ENCODE data around the gene MYCBPAP. TPM values are rescaled to one million over a fixed set of nuclear protein-coding genes. Genes with fewer than 3 reads are reported as not detected.

The MYCBPAP gene
- total RNA-seq, 1 experiment from 2014 or later = 1.1 TPM

DNA sequence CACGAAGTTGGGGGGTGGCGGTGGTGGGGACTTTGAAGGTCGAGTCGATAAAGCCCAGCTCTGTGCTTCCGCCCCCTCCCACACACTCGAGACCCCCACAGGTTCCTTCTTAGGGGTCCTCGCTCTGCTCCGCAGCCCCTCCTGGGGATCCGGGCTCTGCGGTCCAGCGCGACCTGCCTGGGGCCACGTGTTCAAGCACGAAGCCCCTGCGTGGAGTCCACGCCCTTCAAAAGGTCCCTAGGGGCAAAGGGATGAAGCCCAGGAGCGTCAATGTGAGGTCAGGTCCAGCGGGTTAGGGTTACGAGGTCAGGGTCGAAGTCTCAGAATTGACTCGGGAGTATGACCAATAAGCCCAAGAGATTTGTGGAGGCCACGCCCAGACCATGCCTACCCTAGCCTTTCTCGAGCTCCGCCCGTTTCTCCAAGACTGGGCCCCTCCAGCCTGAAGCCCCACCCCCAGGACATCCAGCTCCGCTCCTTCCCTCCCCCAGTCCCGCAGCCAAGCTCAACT lies 51.5 kb downstream of the MYCBPAP start:
- DNase-seq (ENCODE audit: low read depth) = peak; percentile 60
- in situ Hi-C loops (cut with HindIII; ENCODE audit: low pct_unique_long_range_greater_than_20kb, low sequenced_read_pairs) = no loop called here

DNA sequence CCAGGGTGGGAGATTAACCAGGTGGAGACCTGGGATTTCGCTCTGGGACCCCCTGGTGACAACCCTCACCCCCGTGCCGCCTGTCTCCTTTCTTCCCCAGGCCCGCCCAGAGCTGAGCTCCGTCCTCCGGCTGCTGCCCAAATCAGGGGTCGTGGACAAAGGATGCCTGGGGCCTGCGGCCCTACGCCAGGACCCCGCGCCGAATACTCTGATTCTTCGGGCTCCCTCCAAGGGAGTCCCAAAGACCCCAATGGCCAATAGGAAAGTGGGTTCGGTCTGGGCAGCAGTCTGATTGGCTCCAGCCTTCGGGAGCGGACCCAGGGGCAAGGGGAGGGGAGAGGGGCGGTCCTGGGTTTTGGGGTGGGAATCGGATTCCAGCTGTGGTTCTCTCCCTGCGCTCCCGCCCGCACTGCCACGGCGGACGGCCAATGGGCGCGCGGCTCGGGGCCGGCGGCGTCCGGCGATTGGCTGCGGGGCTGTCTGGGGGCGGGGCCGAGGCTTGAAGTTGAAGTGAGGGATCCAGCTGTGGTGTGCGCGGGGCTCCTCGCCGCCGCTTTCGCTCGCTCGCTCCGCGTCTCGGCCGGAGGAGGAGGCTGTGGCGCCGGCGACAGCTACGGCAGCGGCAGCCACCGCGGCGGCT lies 52.1 kb downstream of the MYCBPAP start, which contains the start of gene CACNA1G:
Gene CACNA1G, plus strand, starts transcription at position 531 of the 640 bp plus-strand sequence. CDS start 745 bp downstream, outside the sequence.
- in situ Hi-C loops (cut with HindIII; ENCODE audit: low pct_unique_long_range_greater_than_20kb, low sequenced_read_pairs) = no loop called here

DNA sequence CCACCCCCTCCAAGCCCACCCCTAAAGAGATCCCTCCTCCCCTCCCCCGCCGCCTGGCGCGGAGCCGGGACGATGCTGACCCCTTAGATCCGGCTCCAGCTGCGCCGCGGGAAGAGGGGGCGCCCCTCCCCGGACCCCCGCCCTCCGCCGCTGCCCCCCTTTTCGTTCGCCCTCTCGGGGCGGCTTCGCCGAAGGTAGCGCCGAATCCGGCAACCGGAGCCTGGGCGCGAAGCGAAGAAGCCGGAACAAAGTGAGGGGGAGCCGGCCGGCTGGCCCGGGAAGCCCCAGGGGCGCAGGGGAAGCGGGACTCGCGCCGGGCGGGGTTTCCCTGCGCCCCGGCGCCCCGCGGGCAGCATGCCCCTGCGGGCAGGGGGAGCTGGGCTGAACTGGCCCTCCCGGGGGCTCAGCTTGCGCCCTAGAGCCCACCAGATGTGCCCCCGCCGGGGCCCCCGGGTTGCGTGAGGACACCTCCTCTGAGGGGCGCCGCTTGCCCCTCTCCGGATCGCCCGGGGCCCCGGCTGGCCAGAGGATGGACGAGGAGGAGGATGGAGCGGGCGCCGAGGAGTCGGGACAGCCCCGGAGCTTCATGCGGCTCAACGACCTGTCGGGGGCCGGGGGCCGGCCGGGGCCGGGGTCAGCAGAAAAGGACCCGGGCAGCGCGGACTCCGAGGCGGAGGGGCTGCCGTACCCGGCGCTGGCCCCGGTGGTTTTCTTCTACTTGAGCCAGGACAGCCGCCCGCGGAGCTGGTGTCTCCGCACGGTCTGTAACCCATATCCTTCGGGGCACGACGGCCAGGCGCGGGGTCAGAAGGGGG lies 52.9 kb downstream of the MYCBPAP start:
- in situ Hi-C loops (cut with HindIII; ENCODE audit: low pct_unique_long_range_greater_than_20kb, low sequenced_read_pairs) = no loop called here
- DNase-seq (ENCODE audit: low read depth) = no peak

More for the DNA sequence above, 52.1 kb downstream of the MYCBPAP start, which contains the start of gene CACNA1G:
- peak; percentile 86 for DNase-seq (ENCODE audit: low read depth)

DNA sequence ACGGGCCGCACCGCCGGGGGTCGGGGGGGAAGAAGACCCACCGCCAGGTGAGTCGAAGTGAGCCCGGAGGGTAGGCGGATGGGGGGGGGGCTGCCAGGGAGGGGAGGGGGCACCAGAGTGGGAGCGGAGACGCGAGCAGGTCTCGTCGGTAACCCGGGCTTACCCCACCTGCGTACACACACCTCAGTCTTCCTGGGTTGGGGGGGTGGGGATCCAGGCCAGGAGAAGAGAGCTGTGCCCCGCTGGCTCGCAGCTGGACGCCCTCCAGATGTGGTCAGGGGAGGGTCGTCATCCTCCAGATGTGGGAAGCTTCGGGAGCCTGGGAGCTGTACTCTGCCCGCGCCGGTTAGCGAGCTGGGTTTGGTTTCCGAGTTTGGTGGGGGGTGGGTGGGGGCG lies 53.5 kb downstream of the MYCBPAP start:
- in situ Hi-C loops (cut with HindIII; ENCODE audit: low pct_unique_long_range_greater_than_20kb, low sequenced_read_pairs) = no loop called here
- DNase-seq (ENCODE audit: low read depth) = no peak

DNA sequence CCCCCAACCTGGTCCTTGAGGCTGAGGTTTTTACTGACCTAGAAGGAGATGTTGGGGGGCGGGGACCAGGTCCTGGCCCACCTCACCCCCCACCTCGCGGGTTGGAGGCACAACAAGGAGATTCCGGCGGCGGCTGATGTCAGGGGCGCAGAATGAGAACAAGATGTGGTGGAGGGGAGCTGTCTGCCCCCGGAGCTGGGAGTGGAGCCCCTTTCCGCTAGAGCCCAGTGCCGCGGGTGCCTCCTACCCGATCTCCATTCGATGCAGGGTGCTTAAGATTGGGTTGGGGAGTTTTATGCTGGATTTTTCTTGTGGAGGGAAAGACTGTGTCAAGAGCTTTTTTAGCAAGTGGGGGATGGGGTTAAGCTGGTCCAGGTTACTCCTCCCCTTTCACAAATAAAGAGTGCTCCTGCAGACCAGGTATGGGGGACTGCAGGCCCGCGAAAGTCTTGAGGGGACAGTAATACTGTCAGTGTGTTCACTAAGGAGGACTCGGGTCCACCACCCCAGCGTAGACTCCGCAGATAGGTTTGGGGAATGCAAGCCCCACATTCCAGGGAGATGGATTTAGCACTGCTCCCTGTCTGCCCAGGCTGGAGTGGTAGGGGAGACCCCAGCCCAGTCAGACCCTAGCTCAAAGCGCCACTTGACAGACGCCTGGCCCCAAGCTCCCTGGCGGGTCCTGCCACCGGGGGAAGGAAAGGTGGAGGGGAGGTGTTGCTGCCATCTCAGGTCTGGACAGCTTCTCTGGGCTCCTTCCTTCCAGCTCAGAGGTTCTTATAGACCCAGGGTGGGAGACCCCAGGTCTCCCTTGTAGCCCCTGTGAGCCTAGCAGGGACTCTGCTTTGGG lies 54.2 kb downstream of the MYCBPAP start:
- DNase-seq (ENCODE audit: low read depth) = no peak
- in situ Hi-C loops (cut with HindIII; ENCODE audit: low pct_unique_long_range_greater_than_20kb, low sequenced_read_pairs) = no loop called here

DNA sequence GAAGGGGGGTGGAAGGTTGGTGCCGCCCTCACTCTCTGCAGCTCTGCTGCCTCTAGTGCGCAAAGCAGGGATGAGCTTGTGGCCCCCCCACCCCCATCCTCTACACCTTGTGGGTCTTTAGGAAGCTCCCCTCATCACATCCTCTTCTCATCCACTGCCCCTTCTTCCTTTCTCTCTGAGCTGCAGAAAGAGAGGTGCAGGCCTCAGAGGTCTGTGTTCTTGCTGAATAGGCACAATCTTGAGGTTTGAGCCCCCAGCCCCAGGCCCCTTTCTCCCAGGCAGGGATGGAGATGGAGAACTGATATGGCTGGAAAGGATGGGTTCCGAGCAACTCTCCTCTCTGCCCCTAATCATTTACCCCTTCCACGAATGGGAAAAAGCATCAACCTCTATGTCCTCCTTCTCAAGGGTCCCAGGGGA lies 54.9 kb downstream of the MYCBPAP start:
- no peak for DNase-seq (ENCODE audit: low read depth)
- in situ Hi-C loops (cut with HindIII; ENCODE audit: low pct_unique_long_range_greater_than_20kb, low sequenced_read_pairs) = no loop called here

DNA sequence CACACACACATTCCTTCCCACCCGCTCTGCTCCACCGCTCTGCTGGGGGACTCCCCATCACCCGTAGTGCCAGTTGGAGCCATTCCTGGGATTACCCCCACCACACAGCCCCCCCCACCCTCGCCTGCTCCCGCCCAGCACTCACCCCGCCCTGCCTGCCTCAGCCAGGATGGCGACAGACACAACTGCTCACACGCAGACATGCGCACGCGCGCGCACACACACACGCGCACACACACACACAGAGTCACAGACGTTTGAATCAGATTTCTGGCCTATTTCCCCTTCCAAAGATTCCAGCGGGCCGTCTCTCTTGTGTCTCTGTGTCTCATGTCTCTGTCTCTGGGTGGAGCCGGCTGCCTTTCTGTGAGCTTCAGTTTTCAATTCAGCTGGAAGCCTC lies 56.7 kb downstream of the MYCBPAP start:
- no peak for DNase-seq (ENCODE audit: low read depth)
- in situ Hi-C loops (cut with HindIII; ENCODE audit: low pct_unique_long_range_greater_than_20kb, low sequenced_read_pairs) = no loop called here

DNA sequence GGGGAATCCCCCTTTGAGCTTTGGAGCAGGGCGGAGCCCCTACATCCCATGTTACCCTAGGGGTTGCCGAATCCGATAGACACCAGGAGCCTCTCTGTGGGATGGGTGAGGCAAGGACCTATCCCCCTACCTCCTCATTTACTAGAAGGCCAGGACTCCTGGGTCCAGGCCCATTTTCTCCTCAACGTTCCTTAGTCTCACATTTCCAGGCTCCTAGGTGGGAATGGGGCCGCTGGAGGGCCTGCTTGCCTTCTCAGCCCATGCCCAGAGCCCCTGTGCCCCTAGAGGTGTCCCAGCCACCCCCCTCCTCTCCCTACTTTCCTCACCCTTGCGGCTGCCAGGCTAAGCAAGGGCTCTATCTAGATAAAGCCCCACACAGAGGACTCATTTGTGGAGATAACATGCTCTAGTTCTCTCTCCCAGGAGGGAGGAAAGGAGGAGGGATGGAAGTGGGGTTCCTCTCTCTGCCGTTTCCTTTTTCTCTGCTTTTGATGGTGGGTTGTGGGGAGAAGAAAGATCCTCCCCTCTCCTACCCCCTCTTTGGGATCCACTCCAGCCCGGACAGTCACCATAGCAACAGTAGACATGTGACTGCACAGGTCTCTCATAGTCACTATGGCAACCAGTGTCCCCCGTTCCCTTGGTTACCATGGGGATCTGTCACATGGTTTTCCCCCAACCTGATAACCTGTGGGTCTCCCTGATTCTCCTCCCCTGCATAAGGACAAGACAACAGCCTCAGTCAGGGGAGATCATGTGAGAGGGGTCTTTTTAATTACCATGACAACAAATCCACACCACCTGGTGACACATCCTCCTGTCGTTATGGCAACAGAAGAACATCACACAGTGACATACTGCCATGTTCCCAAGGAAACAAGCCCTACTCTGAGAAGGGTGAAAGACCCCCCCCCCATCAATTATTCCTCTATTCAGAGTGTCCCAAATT lies 57.4 kb downstream of the MYCBPAP start:
- DNase-seq (ENCODE audit: low read depth) = peak; percentile 59
- in situ Hi-C loops (cut with HindIII; ENCODE audit: low pct_unique_long_range_greater_than_20kb, low sequenced_read_pairs) = no loop called here

DNA sequence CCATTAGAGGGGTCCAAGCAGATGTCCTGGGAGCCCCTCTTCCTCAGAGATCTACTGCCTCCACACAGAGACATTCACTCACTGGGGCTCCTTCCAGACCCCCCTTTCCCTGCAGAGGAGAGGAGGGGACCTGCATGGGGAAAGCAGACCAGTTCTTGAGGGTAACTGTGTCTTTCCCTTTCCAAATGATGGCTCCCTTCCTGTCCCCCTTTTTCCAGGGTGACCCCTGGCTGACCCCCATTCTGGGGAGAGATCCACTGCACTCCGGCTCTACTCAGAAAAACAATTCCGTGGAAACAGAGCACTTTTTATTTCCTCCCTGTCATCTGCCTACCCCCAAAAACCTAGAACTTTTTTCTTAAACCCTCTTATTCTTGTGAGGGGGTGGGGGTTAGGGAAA lies 58.6 kb downstream of the MYCBPAP start:
- no peak for DNase-seq (ENCODE audit: low read depth)
- in situ Hi-C loops (cut with HindIII; ENCODE audit: low pct_unique_long_range_greater_than_20kb, low sequenced_read_pairs) = no loop called here

DNA sequence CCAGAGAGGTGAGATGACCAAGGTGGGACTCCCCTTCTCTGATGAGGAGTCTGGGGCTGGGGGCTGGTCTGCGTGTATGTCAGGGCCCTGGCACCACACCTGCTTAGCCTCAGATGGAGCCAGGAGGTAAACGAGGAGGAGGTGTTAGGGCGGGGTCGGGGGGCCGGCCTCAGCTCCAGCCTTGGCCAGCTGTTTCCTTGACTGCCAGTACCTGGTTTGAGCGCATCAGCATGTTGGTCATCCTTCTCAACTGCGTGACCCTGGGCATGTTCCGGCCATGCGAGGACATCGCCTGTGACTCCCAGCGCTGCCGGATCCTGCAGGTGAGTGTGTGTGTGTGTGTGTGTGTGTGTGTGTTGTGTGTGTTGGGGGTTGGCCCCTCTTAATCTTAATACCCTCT lies 60.4 kb downstream of the MYCBPAP start:
- in situ Hi-C loops (cut with HindIII; ENCODE audit: low pct_unique_long_range_greater_than_20kb, low sequenced_read_pairs) = no loop called here
- DNase-seq (ENCODE audit: low read depth) = no peak

DNA sequence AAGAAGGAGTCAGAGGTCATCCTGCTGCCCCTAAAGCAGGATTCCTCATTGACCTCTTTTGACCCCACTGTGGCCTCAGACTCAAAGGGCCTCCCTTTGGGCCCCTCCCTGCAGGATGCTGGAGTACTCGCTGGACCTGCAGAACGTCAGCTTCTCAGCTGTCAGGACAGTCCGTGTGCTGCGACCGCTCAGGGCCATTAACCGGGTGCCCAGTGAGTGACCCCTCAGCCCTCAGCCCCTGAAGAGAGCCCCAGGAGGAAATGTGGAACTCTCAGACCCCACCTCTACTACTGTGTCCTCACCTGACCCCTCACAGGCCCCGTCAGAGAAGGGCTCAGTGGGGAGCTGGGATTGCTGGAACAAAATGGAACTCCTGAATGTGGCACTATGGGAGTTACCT lies 61.4 kb downstream of the MYCBPAP start:
- DNase-seq (ENCODE audit: low read depth) = no peak
- in situ Hi-C loops (cut with HindIII; ENCODE audit: low pct_unique_long_range_greater_than_20kb, low sequenced_read_pairs) = no loop called here

DNA sequence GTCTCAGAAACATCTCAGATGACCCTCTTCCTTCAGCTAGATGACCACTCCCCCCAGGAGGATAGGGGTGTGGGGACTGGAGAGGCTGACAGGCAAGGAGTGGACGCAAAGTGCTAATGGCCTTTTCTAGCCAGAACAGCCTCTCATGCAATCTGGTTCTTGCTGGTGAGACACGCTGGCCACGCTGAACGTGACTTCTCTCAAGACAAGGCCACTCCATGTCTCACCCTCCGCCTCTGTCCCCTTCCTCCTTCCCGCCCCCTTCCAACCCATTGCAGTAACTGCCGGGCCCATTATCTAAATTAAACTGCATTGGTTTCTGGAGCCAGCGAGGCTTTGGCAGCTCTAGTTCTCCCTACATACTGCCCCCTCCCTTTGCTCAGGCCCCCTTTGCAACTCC lies 61.8 kb downstream of the MYCBPAP start:
- DNase-seq (ENCODE audit: low read depth) = no peak
- in situ Hi-C loops (cut with HindIII; ENCODE audit: low pct_unique_long_range_greater_than_20kb, low sequenced_read_pairs) = no loop called here

DNA sequence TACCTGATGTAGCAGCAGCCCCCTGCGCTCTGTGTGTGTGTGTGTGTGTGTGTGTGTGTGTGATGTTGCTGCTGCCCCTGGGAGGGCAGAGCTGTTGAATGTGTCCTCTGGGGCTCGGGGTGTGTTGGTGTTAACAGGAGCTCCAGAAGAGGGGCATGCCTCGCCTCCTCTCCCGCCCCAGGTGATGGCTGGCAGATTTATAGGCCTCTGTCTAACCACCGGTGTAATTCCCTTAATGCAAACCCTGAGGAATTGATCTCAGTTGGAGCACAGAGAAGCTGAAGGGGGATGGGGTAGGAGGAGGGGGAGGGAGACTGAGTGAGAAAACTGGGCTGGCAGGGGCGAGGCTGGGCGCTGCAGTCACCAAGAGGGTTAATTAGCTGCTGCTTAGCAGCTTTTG lies 62.3 kb downstream of the MYCBPAP start:
- DNase-seq (ENCODE audit: low read depth) = no peak
- in situ Hi-C loops (cut with HindIII; ENCODE audit: low pct_unique_long_range_greater_than_20kb, low sequenced_read_pairs) = no loop called here

DNA sequence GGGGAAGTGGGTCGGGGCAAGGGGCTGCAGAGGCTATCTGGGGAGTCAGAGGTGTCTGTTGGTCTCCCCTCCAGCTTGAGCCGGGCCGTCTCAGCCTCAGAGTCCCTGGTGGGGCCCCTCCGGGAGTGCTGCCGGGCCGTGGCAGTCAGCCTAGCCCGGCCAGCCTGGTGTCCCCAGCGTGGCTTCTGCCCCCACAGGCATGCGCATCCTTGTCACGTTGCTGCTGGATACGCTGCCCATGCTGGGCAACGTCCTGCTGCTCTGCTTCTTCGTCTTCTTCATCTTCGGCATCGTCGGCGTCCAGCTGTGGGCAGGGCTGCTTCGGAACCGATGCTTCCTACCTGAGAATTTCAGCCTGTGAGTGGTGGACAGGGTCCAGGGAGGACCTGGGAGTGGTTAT lies 63.4 kb downstream of the MYCBPAP start:
- no peak for DNase-seq (ENCODE audit: low read depth)
- in situ Hi-C loops (cut with HindIII; ENCODE audit: low pct_unique_long_range_greater_than_20kb, low sequenced_read_pairs) = no loop called here

DNA sequence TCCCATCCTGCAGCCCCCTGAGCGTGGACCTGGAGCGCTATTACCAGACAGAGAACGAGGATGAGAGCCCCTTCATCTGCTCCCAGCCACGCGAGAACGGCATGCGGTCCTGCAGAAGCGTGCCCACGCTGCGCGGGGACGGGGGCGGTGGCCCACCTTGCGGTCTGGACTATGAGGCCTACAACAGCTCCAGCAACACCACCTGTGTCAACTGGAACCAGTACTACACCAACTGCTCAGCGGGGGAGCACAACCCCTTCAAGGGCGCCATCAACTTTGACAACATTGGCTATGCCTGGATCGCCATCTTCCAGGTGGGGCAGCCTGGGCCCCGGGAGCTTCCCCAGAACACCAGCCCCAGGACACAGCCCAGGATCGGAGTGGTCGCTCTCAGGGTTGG lies 64.3 kb downstream of the MYCBPAP start:
- DNase-seq (ENCODE audit: low read depth) = no peak
- in situ Hi-C loops (cut with HindIII; ENCODE audit: low pct_unique_long_range_greater_than_20kb, low sequenced_read_pairs) = no loop called here

DNA sequence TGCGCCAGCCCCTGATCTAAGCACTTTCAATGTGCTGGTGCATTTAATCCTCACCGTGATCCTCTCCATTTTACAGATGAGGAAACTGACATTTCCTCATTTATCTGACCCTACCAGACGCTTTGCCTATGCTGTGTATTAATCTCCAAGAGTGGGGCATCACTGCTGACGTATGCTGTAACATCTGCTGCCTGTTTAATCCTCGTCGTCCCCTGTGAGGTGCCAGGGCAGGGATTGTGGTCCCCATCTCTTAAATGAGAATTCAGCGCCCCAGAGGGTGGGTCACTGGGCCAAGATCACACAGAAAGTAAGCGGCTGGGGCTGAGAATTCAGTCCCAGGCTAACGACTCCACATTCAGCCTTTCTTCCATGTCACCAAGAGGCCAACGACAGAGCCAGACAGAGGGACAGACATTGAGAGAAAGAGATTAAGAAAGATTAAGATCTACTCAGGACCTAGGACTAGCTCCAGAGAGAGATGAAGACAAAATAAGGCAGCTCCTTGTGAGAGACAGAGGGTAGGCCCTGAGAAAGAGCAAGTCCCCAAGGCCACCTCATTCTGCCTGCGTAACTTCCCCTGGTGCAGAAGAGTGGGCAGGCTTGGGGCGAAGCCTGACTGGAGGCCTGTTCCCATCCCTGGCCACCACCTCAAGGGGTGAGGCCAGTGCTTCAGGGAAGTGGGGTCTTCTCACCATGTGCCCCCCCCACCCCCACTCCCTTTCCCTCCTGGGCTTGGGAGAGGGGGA lies 65.8 kb downstream of the MYCBPAP start:
- in situ Hi-C loops (cut with HindIII; ENCODE audit: low pct_unique_long_range_greater_than_20kb, low sequenced_read_pairs) = no loop called here
- no peak for DNase-seq (ENCODE audit: low read depth)

DNA sequence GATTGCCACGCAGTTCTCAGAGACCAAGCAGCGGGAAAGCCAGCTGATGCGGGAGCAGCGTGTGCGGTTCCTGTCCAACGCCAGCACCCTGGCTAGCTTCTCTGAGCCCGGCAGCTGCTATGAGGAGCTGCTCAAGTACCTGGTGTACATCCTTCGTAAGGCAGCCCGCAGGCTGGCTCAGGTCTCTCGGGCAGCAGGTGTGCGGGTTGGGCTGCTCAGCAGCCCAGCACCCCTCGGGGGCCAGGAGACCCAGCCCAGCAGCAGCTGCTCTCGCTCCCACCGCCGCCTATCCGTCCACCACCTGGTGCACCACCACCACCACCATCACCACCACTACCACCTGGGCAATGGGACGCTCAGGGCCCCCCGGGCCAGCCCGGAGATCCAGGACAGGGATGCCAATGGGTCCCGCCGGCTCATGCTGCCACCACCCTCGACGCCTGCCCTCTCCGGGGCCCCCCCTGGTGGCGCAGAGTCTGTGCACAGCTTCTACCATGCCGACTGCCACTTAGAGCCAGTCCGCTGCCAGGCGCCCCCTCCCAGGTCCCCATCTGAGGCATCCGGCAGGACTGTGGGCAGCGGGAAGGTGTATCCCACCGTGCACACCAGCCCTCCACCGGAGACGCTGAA lies 67.5 kb downstream of the MYCBPAP start:
- in situ Hi-C loops (cut with HindIII; ENCODE audit: low pct_unique_long_range_greater_than_20kb, low sequenced_read_pairs) = no loop called here
- DNase-seq (ENCODE audit: low read depth) = no peak

All from Caki2 (cell line).